Gastrocnemius medialis (tissue), 4 donors: ENCODE data around the gene SLC6A20. TPM values are rescaled to one million over a fixed set of nuclear protein-coding genes. Genes with fewer than 3 reads are reported as not detected.

Experiments used
- ATAC-seq, 2 donors: fragments of 150-250 bp; one replicate each; pipeline ENCODE4 v1.9.1; 2016
- DNase-seq, 2 donors: peaks; one replicate each; pipeline ENCODE4 v3.0.0-alpha.2; 2019
- H3K27ac ChIP-seq, 4 donors: fragments of 200-600 bp; sonication (generic); 1 replicate in 1 of 4; 2 replicates in 3 of 4; pipeline ENCODE4 v1.5.1; 2016 to 2018; ENCODE audit warnings: mild to moderate bottlenecking in 2 of 4, moderate library complexity in 1 of 4
- H3K27me3 ChIP-seq, 3 donors: fragments of 200-600 bp; sonication (generic) in 2 of 3; 1 replicate in 1 of 3; 2 replicates in 2 of 3; pipeline versions ENCODE4 v1.5.1 to v1.6.0; 2016 to 2019; ENCODE audit warnings: mild to moderate bottlenecking in 1 of 3, moderate library complexity in 1 of 3
- H3K36me3 ChIP-seq, 2 donors: fragments of 200-600 bp; sonication (generic) in 1 of 2; one replicate each; pipeline ENCODE4 v1.5.1; 2017 to 2018
- H3K4me1 ChIP-seq, 2 donors: fragments of 200-600 bp; sonication (generic) in 1 of 2; one replicate each; pipeline ENCODE4 v1.5.1; 2016 to 2017; ENCODE audit warnings: mild to moderate bottlenecking in 2 of 2
- H3K4me3 ChIP-seq, 4 donors: fragments of 200-600 bp; sonication (generic) in 3 of 4; 1 replicate in 1 of 4; 2 replicates in 3 of 4; pipeline ENCODE4 v1.5.1; 2016 to 2019; ENCODE audit warnings: mild to moderate bottlenecking in 2 of 4
- H3K9me3 ChIP-seq, 3 donors: fragments of 200-600 bp; sonication (generic) in 2 of 3; 1 replicate in 1 of 3; 2 replicates in 2 of 3; pipeline ENCODE4 v1.5.1; 2016 to 2019
- POLR2A ChIP-seq, 2 donors: fragments of 450-650 bp; IDR thresholded peaks; one replicate each; pipeline ENCODE4 v1.6.1; 2017; ENCODE audit warnings: antibody characterized with exemption in 2 of 2, mild to moderate bottlenecking in 2 of 2, moderate library complexity in 2 of 2
- in situ Hi-C, 4 donors: fragments of 200-750 bp; cut with MboI; loops; one replicate each; pipeline versions ENCODE4 v1.15.0 to v1.8.0; 2017; ENCODE audit warnings: low sequenced_read_pairs in 4 of 4
- intact Hi-C: fragments of 100-400 bp; cut with DNase I; formaldehyde crosslinking; loops from one replicate; pipeline ENCODE4 v1.15.1; 2023; ENCODE audit warnings: low total_unique reads
- total RNA-seq, 4 donors: library from RNA; depleted of rRNA; stranded (reverse); fragments of >200 nt; gene quantifications; one replicate each; pipeline versions ENCODE4 v1.1.0 to v1.2.3, GENCODE V29; 2016
- TF ChIP-seq, protein P1 (sequence below), 5 experiments: fragments of 450-650 bp in 3 of 5; fragments of 200-600 bp in 2 of 5; sonication (generic) in 2 of 5; IDR thresholded peaks in 4 of 5; conservative IDR thresholded peaks in 1 of 5; 1 replicate in 4 of 5; 2 replicates in 1 of 5; pipeline ENCODE4 v1.5.1; 2016 to 2019; ENCODE audit warnings: antibody characterized with exemption in 5 of 5, mild to moderate bottlenecking in 3 of 5, moderate library complexity in 3 of 5

Gene SLC6A20
- total RNA-seq, 4 donors from 2014 or later, result 0.49 to 1.5 (median 0.64) TPM

GRCh38 chr3:45773072-45773471, 23.3 kb downstream of the SLC6A20 start:
- DNase-seq (no peak), ATAC-seq (no peak)
- intact Hi-C loops (no loop called here), in situ Hi-C loops (loop anchor here (25.0 kb wide), 3 partner anchors 139 to 314 kb away; no protein-coding TSS in a partner anchor)
- Histone ChIP-seq H3K9me3 (no peaks in the 10 kb centered on the region), H3K27me3 (no peaks in the 10 kb centered on the region), H3K4me1 (peaks cover 0 to 1% of the 10 kb centered on the region in 2 donors), H3K4me3 (no peak overlapping the region), H3K36me3 (no peaks in the 10 kb centered on the region), H3K27ac (no peak overlapping the region)
- TF ChIP-seq, protein P1, sequence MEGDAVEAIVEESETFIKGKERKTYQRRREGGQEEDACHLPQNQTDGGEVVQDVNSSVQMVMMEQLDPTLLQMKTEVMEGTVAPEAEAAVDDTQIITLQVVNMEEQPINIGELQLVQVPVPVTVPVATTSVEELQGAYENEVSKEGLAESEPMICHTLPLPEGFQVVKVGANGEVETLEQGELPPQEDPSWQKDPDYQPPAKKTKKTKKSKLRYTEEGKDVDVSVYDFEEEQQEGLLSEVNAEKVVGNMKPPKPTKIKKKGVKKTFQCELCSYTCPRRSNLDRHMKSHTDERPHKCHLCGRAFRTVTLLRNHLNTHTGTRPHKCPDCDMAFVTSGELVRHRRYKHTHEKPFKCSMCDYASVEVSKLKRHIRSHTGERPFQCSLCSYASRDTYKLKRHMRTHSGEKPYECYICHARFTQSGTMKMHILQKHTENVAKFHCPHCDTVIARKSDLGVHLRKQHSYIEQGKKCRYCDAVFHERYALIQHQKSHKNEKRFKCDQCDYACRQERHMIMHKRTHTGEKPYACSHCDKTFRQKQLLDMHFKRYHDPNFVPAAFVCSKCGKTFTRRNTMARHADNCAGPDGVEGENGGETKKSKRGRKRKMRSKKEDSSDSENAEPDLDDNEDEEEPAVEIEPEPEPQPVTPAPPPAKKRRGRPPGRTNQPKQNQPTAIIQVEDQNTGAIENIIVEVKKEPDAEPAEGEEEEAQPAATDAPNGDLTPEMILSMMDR (IDR thresholded peaks at IDR 0.05 in 4 of 5, conservative IDR thresholded peaks at IDR 0.05 in 1 of 5), result no peak
- TF ChIP-seq POLR2A (IDR thresholded peaks at IDR 0.05), result no peak

GRCh38 chr3:45772341-45773035, 23.8 kb downstream of the SLC6A20 start:
- Histone ChIP-seq H3K27ac (no peak overlapping the region), H3K4me1 (no peaks in the 10 kb centered on the region), H3K4me3 (no peak overlapping the region), H3K9me3 (no peaks in the 10 kb centered on the region), H3K36me3 (no peaks in the 10 kb centered on the region), H3K27me3 (no peaks in the 10 kb centered on the region)
- ATAC-seq, result no peak
- TF ChIP-seq POLR2A (IDR thresholded peaks at IDR 0.05), result no peak
- TF ChIP-seq, protein P1 (IDR thresholded peaks at IDR 0.05 in 4 of 5, conservative IDR thresholded peaks at IDR 0.05 in 1 of 5), result no peak
- intact Hi-C loops (no loop called here), in situ Hi-C loops (loop anchor here (25.0 kb wide), 3 partner anchors 140 to 315 kb away; no protein-coding TSS in a partner anchor)
- no peak for DNase-seq

GRCh38 chr3:45771831-45772230, 24.5 kb downstream of the SLC6A20 start:
- in situ Hi-C loops, result loop anchor here (25.0 kb wide), 3 partner anchors 140 to 315 kb away; no protein-coding TSS in a partner anchor
- no peak overlapping the region for H3K4me3 ChIP-seq
- H3K27ac ChIP-seq, result no peak overlapping the region
- no peaks in the 10 kb centered on the region for H3K4me1 ChIP-seq
- intact Hi-C loops, result no loop called here
- ATAC-seq (no peak), DNase-seq (no peak)
- TF ChIP-seq POLR2A (IDR thresholded peaks at IDR 0.05), result no peak
- TF ChIP-seq, protein P1 (IDR thresholded peaks at IDR 0.05 in 4 of 5, conservative IDR thresholded peaks at IDR 0.05 in 1 of 5), result no peak
- H3K36me3 ChIP-seq, result no peaks in the 10 kb centered on the region
- H3K27me3 ChIP-seq, result no peaks in the 10 kb centered on the region
- no peaks in the 10 kb centered on the region for H3K9me3 ChIP-seq

DNA sequence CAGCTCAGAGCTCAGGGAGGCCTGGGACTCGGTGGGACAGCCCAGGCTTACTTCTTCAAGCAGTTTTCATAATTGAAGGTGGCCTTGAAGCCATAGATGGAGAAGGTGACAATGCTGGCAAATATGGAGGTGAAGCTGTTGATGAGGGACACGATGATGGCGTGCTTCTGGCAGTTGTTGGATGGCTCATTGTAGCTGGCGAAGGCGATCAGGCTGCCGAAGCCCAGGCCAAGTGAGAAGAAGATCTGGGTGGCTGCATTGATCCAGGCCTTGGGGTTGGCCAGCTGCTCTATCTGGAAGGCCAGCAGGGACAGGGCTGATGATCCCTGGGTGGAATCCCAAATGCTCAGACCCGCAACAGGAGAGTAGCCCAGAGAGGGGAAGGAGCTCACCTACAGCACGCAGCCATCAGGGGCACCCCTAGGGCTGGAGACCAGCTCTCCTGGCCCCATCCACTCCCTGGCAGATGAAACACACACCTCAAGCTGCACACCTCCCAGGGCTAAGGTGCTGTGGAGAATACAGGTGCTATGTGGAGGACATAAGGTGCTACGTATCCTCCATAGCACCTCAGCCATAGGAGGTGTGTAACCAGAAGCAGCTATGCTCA, 25.1 kb downstream of the SLC6A20 start:
- H3K4me3 ChIP-seq, result no peak overlapping the region
- no peaks in the 10 kb centered on the region for H3K36me3 ChIP-seq
- DNase-seq (no peak), ATAC-seq (no peak)
- H3K4me1 ChIP-seq, result no peaks in the 10 kb centered on the region
- no peaks in the 10 kb centered on the region for H3K9me3 ChIP-seq
- in situ Hi-C loops (loop anchor here (25.0 kb wide), 3 partner anchors 141 to 316 kb away; no protein-coding TSS in a partner anchor), intact Hi-C loops (no loop called here)
- no peak overlapping the region for H3K27ac ChIP-seq
- no peaks in the 10 kb centered on the region for H3K27me3 ChIP-seq
- TF ChIP-seq, protein P1 (IDR thresholded peaks at IDR 0.05 in 4 of 5, conservative IDR thresholded peaks at IDR 0.05 in 1 of 5), result no peak
- no peak for TF ChIP-seq POLR2A (IDR thresholded peaks at IDR 0.05)
